H9 (cell line): ENCODE data around the gene TRIM9. TPM values are rescaled to one million over a fixed set of nuclear protein-coding genes. Genes with fewer than 3 reads are reported as not detected.

Experiments used
- DNase-seq: peaks from one replicate; pipeline ENCODE4 v3.0.0-alpha.2; 2017
- H2AFZ ChIP-seq: one replicate; pipeline ENCODE4 v1.6.1; 2013; ENCODE audit warnings: mild to moderate bottlenecking, low read length, control low read depth, moderate library complexity
- H2AK5ac ChIP-seq: 2 replicates; pipeline ENCODE4 v1.6.1; 2013; ENCODE audit warnings: low read length, control low read depth, mixed read lengths; ENCODE audit not compliant: insufficient read length
- H2BK120ac ChIP-seq: one replicate; pipeline ENCODE4 v1.6.1; 2013; ENCODE audit warnings: low read depth, mild to moderate bottlenecking, low read length, control low read depth, inconsistent platforms; ENCODE audit not compliant: poor library complexity, severe bottlenecking
- H2BK12ac ChIP-seq: 2 replicates; pipeline ENCODE4 v1.6.1; 2013; ENCODE audit warnings: low read length, control low read depth, mixed read lengths, low read depth; ENCODE audit not compliant: insufficient read length
- H2BK15ac ChIP-seq: 2 replicates; pipeline ENCODE4 v1.6.1; 2013; ENCODE audit warnings: low read depth, low read length, control low read depth
- H2BK20ac ChIP-seq: one replicate; pipeline ENCODE4 v1.6.1; 2013; ENCODE audit warnings: low read depth, mild to moderate bottlenecking, low read length, control low read depth, inconsistent platforms; ENCODE audit not compliant: poor library complexity, severe bottlenecking
- H2BK5ac ChIP-seq: 2 replicates; pipeline ENCODE4 v1.6.1; 2013; ENCODE audit warnings: low read length, control low read depth, mixed read lengths; ENCODE audit not compliant: insufficient read length
- H3K14ac ChIP-seq: 2 replicates; pipeline ENCODE4 v1.6.1; 2013; ENCODE audit warnings: low read length, control low read depth; ENCODE audit not compliant: insufficient read depth
- H3K18ac ChIP-seq: 2 replicates; pipeline ENCODE4 v1.6.1; 2013; ENCODE audit warnings: low read depth, mild to moderate bottlenecking, mixed read lengths, low read length, control low read depth; ENCODE audit not compliant: insufficient read length
- H3K23ac ChIP-seq: 2 replicates; pipeline ENCODE4 v1.6.1; 2013; ENCODE audit warnings: low read length, control low read depth, mixed read lengths, low read depth; ENCODE audit not compliant: insufficient read length
- H3K23me2 ChIP-seq: 2 replicates; pipeline ENCODE4 v1.6.1; 2013; ENCODE audit warnings: low read depth, mild to moderate bottlenecking, mixed read lengths, low read length, control low read depth; ENCODE audit not compliant: insufficient read length, poor library complexity, severe bottlenecking
- H3K27ac ChIP-seq: 2 replicates; pipeline ENCODE4 v1.5.1; 2013; ENCODE audit warnings: low read length, control low read depth, mixed read lengths, low read depth; ENCODE audit not compliant: insufficient read length
- H3K27me3 ChIP-seq: 2 replicates; pipeline ENCODE4 v1.6.1; 2013; ENCODE audit warnings: low read length, control low read depth, inconsistent platforms; ENCODE audit not compliant: insufficient read depth
- H3K4ac ChIP-seq: 2 replicates; pipeline ENCODE4 v1.6.1; 2013; ENCODE audit warnings: low read depth, mild to moderate bottlenecking, control low read depth, inconsistent platforms, low read length, moderate library complexity
- H3K4me1 ChIP-seq: 2 replicates; pipeline ENCODE4 v1.6.1; 2013; ENCODE audit warnings: low read length, control low read depth, inconsistent platforms; ENCODE audit not compliant: insufficient read depth
- H3K4me2 ChIP-seq: 2 replicates; pipeline ENCODE4 v1.6.1; 2013; ENCODE audit warnings: low read length, control low read depth, mixed read lengths; ENCODE audit not compliant: insufficient read length, insufficient read depth
- H3K56ac ChIP-seq: 2 replicates; pipeline ENCODE4 v1.6.1; 2013; ENCODE audit warnings: low read depth, mild to moderate bottlenecking, mixed read lengths, low read length, control low read depth; ENCODE audit not compliant: insufficient read length
- H3K79me1 ChIP-seq: 2 replicates; pipeline ENCODE4 v1.6.1; 2013; ENCODE audit warnings: low read depth, mild to moderate bottlenecking, moderate library complexity, low read length, control low read depth, inconsistent platforms; ENCODE audit not compliant: insufficient read depth, poor library complexity, severe bottlenecking
- H3K79me2 ChIP-seq: 2 replicates; pipeline ENCODE4 v1.6.1; 2013; ENCODE audit warnings: low read length, control low read depth, inconsistent platforms; ENCODE audit not compliant: insufficient read depth
- H3K9ac ChIP-seq: 2 replicates; pipeline ENCODE4 v1.6.1; 2013; ENCODE audit warnings: low read length, control low read depth, mixed read lengths; ENCODE audit not compliant: insufficient read length; ENCODE audit errors: extremely low read depth
- H3K9me3 ChIP-seq: one replicate; pipeline ENCODE4 v1.6.1; 2013; ENCODE audit warnings: low read depth, low read length, inconsistent platforms; ENCODE audit not compliant: control insufficient read depth
- H3T11ph ChIP-seq: one replicate; pipeline ENCODE4 v1.6.1; 2013; ENCODE audit warnings: mild to moderate bottlenecking, low read length, control low read depth, inconsistent platforms
- H4K20me1 ChIP-seq: one replicate; pipeline ENCODE4 v1.6.1; 2013; ENCODE audit not compliant: control insufficient read depth, insufficient read length, insufficient read depth
- H4K5ac ChIP-seq: 2 replicates; pipeline ENCODE4 v1.6.1; 2013; ENCODE audit warnings: low read depth, mild to moderate bottlenecking, mixed read lengths, low read length, control low read depth; ENCODE audit not compliant: insufficient read length
- H4K8ac ChIP-seq: replicated peaks from 2 replicates; pipeline ENCODE4 v1.6.1; 2013; ENCODE audit warnings: low read length, control low read depth, mixed read lengths, low read depth; ENCODE audit not compliant: insufficient read length
- H4K91ac ChIP-seq: 2 replicates; pipeline ENCODE4 v1.6.1; 2013; ENCODE audit warnings: low read depth, mild to moderate bottlenecking, moderate library complexity, mixed read lengths, low read length, control low read depth; ENCODE audit not compliant: insufficient read length
- H3K27ac Mint-ChIP-seq, 3 experiments: 2 replicates in 2 of 3; 3 replicates in 1 of 3; pipeline ENCODE4 v1.8.0; 2020 to 2021; ENCODE audit warnings: mixed read lengths in 3 of 3, mild to moderate bottlenecking in 1 of 3, moderate library complexity in 1 of 3
- H3K27me3 Mint-ChIP-seq: 2 replicates; pipeline ENCODE4 v1.8.0; 2021; ENCODE audit warnings: low read depth, mild to moderate bottlenecking, moderate library complexity, mixed read lengths
- H3K36me3 Mint-ChIP-seq, 3 experiments: 2 replicates in 2 of 3; 3 replicates in 1 of 3; pipeline ENCODE4 v1.8.0; 2020 to 2021; ENCODE audit warnings: low read depth in 3 of 3, mixed read lengths in 3 of 3; ENCODE audit not compliant: insufficient read depth in 1 of 3
- H3K4me1 Mint-ChIP-seq, 2 experiments: 2 replicates each; pipeline ENCODE4 v1.8.0; 2020; ENCODE audit warnings: mixed read lengths in 2 of 2
- H3K4me3 Mint-ChIP-seq, 2 experiments: 2 replicates in 1 of 2; 3 replicates in 1 of 2; pipeline ENCODE4 v1.8.0; 2020 to 2021; ENCODE audit warnings: mild to moderate bottlenecking in 2 of 2, mixed read lengths in 2 of 2, moderate library complexity in 1 of 2
- H3K9me3 Mint-ChIP-seq, 2 experiments: 2 replicates in 1 of 2; 3 replicates in 1 of 2; pipeline ENCODE4 v1.8.0; 2020; ENCODE audit warnings: mild to moderate bottlenecking in 2 of 2, mixed read lengths in 2 of 2, moderate library complexity in 1 of 2
- CTCF ChIP-seq: fragments of 200-600 bp; sonication (generic); conservative IDR thresholded peaks from 3 replicates; pipeline ENCODE4 v1.8.0; 2021; ENCODE audit warnings: antibody characterized with exemption, mild to moderate bottlenecking
- WGBS: extraction: QIAGEN DNeasy Blood & Tissue Kit; methylation state at CpG from one replicate; pipeline ENCODE4 v1.1.7; 2013; ENCODE audit warnings: missing lambda C conversion rate, low lambda C conversion rate, mixed read lengths; ENCODE audit not compliant: insufficient read length; ENCODE audit errors: extremely low coverage; 5-methylcytosine and 5-hydroxymethylcytosine counted together
- total RNA-seq: library from RNA; stranded (reverse); gene quantifications from 2 replicates; pipeline ENCODE4 v1.2.1, GENCODE V29; 2021

The TRIM9 gene
- total RNA-seq, 1 experiment from 2014 or later, result 0.98 TPM

- no peak overlapping the region for H3K4me2 ChIP-seq
- no peak overlapping the region for H3K18ac ChIP-seq
- H3K56ac ChIP-seq, result no peak overlapping the region
- H2BK120ac ChIP-seq, result no peak overlapping the region
- no peak overlapping the region for H3T11ph ChIP-seq
- no peak for DNase-seq
- H3K27ac ChIP-seq, result no peak overlapping the region
- H2BK5ac ChIP-seq, result no peak overlapping the region
- peak; percentile 42 for TF ChIP-seq CTCF
- H4K8ac ChIP-seq, result no peak overlapping the region
- Mint-ChIP-seq H3K9me3 (peaks cover 6% of the 10 kb centered on the region in 2 experiments; a peak in 3 of 5 replicates), H3K4me1 (no peaks in the 10 kb centered on the region), H3K36me3 (peaks cover 0 to 3% (median 0%) of the 10 kb centered on the region in 3 experiments; a peak in 4 of 7 replicates), H3K27ac (no peak overlapping the region), H3K27me3 (peaks cover 1% of the 10 kb centered on the region; the same call in 1 of the 2 replicates), H3K4me3 (no peak overlapping the region)
- no CpG with 5 or more reads among the region's 4 CpGs for WGBS
- no peaks in the 10 kb centered on the region for H3K4me1 ChIP-seq
- H4K5ac ChIP-seq, result no peak overlapping the region
- no peaks in the 10 kb centered on the region for H3K79me1 ChIP-seq
- H3K79me2 ChIP-seq, result no peaks in the 10 kb centered on the region
- H4K20me1 ChIP-seq, result no peaks in the 10 kb centered on the region
- no peak overlapping the region for H2BK20ac ChIP-seq
- no peak overlapping the region for H4K91ac ChIP-seq
- no peak overlapping the region for H2AK5ac ChIP-seq
- H2AFZ ChIP-seq, result no peak overlapping the region
- no peak overlapping the region for H2BK12ac ChIP-seq
- H3K23me2 ChIP-seq, result no peaks in the 10 kb centered on the region
- no peak overlapping the region for H2BK15ac ChIP-seq
- H3K14ac ChIP-seq, result no peak overlapping the region
- H3K23ac ChIP-seq, result no peak overlapping the region
- no peak overlapping the region for H3K9ac ChIP-seq
- H3K9me3 ChIP-seq, result no peaks in the 10 kb centered on the region
- no peaks in the 10 kb centered on the region for H3K27me3 ChIP-seq
- no peak overlapping the region for H3K4ac ChIP-seq
Measured at GRCh38 chr14:51129130-51129529, 34.2 kb upstream of the TRIM9 start.
